Measurements from ENCODE around the gene CACNA1C.

CACNA1C gene

GRCh38 chr12:2691345-2692071, 638.7 kb downstream of the CACNA1C start:
- Histone ChIP-seq H3K9ac (ENCODE audit: low read length in 5 of 5) (no peak overlapping the region), H3K27ac (ENCODE audit: low read depth, low read length) (no peak overlapping the region), H3K4me3 (ENCODE audit: low read depth in 1 of 5, low read length in 5 of 5) (peak overlapping the region in 4 of 5 donors; percentile 30 to 58 (median 44))

GRCh38 chr12:2692080-2692479, 639.3 kb downstream of the CACNA1C start:
- H3K9ac ChIP-seq (ENCODE audit: low read length in 5 of 5) = no peak overlapping the region
- peaks cover 0 to 14% (median 13%) of the 10 kb centered on the region in 5 donors for H3K4me1 ChIP-seq (ENCODE audit: control insufficient read depth in 5 of 5, insufficient read depth in 5 of 5, low read length in 5 of 5)
- H3K9me3 ChIP-seq (ENCODE audit: control insufficient read depth in 5 of 5, low read length in 5 of 5) = no peaks in the 10 kb centered on the region
- H3K4me3 ChIP-seq (ENCODE audit: low read depth in 1 of 5, low read length in 5 of 5) = peak overlapping the region in 3 of 5 donors; percentile 39 to 58 (median 48)
- H3K36me3 ChIP-seq (ENCODE audit: control insufficient read depth in 5 of 5, insufficient read depth in 5 of 5, low read length in 5 of 5) = no peaks in the 10 kb centered on the region
- no peak overlapping the region for H3K27ac ChIP-seq (ENCODE audit: low read depth, low read length)
- H3K27me3 ChIP-seq (ENCODE audit: control insufficient read depth in 5 of 5, insufficient read depth in 4 of 5, low read length in 5 of 5) = peaks cover 4 to 31% (median 21%) of the 10 kb centered on the region in 5 donors

More at GRCh38 chr12:2691345-2692071, 638.7 kb downstream of the CACNA1C start:
- H3K9me3 ChIP-seq (ENCODE audit: control insufficient read depth in 5 of 5, low read length in 5 of 5) = no peaks in the 10 kb centered on the region
- peaks cover 0 to 14% (median 13%) of the 10 kb centered on the region in 5 donors for H3K4me1 ChIP-seq (ENCODE audit: control insufficient read depth in 5 of 5, insufficient read depth in 5 of 5, low read length in 5 of 5)
- no peaks in the 10 kb centered on the region for H3K36me3 ChIP-seq (ENCODE audit: control insufficient read depth in 5 of 5, insufficient read depth in 5 of 5, low read length in 5 of 5)
- H3K27me3 ChIP-seq (ENCODE audit: control insufficient read depth in 5 of 5, insufficient read depth in 4 of 5, low read length in 5 of 5) = peaks cover 4 to 31% (median 21%) of the 10 kb centered on the region in 5 donors

GRCh38 chr12:2693244-2693860, 640.6 kb downstream of the CACNA1C start:
- Histone ChIP-seq H3K9me3 (ENCODE audit: control insufficient read depth in 5 of 5, low read length in 5 of 5) (no peaks in the 10 kb centered on the region), H3K9ac (ENCODE audit: low read length in 5 of 5) (no peak overlapping the region), H3K27me3 (ENCODE audit: control insufficient read depth in 5 of 5, insufficient read depth in 4 of 5, low read length in 5 of 5) (peaks cover 4 to 31% (median 21%) of the 10 kb centered on the region in 5 donors), H3K4me1 (ENCODE audit: control insufficient read depth in 5 of 5, insufficient read depth in 5 of 5, low read length in 5 of 5) (peaks cover 0 to 14% (median 13%) of the 10 kb centered on the region in 5 donors), H3K4me3 (ENCODE audit: low read depth in 1 of 5, low read length in 5 of 5) (no peak overlapping the region), H3K27ac (ENCODE audit: low read depth, low read length) (no peak overlapping the region), H3K36me3 (ENCODE audit: control insufficient read depth in 5 of 5, insufficient read depth in 5 of 5, low read length in 5 of 5) (no peaks in the 10 kb centered on the region)

GRCh38 chr12:2693980-2694610, 641.3 kb downstream of the CACNA1C start:
- Histone ChIP-seq H3K27ac (ENCODE audit: low read depth, low read length) (no peak overlapping the region), H3K27me3 (ENCODE audit: control insufficient read depth in 5 of 5, insufficient read depth in 4 of 5, low read length in 5 of 5) (peaks cover 4 to 31% (median 21%) of the 10 kb centered on the region in 5 donors), H3K9ac (ENCODE audit: low read length in 5 of 5) (no peak overlapping the region), H3K4me3 (ENCODE audit: low read depth in 1 of 5, low read length in 5 of 5) (no peak overlapping the region), H3K9me3 (ENCODE audit: control insufficient read depth in 5 of 5, low read length in 5 of 5) (no peaks in the 10 kb centered on the region), H3K4me1 (ENCODE audit: control insufficient read depth in 5 of 5, insufficient read depth in 5 of 5, low read length in 5 of 5) (peaks cover 0 to 14% (median 13%) of the 10 kb centered on the region in 5 donors), H3K36me3 (ENCODE audit: control insufficient read depth in 5 of 5, insufficient read depth in 5 of 5, low read length in 5 of 5) (no peaks in the 10 kb centered on the region)

- H3K9ac ChIP-seq (ENCODE audit: low read length in 5 of 5) = no peak overlapping the region
- no peak overlapping the region for H3K4me3 ChIP-seq (ENCODE audit: low read depth in 1 of 5, low read length in 5 of 5)
- H3K9me3 ChIP-seq (ENCODE audit: control insufficient read depth in 5 of 5, low read length in 5 of 5) = no peaks in the 10 kb centered on the region
- H3K27ac ChIP-seq (ENCODE audit: low read depth, low read length) = no peak overlapping the region
- no peaks in the 10 kb centered on the region for H3K36me3 ChIP-seq (ENCODE audit: control insufficient read depth in 5 of 5, insufficient read depth in 5 of 5, low read length in 5 of 5)
- peaks cover 0 to 22% (median 13%) of the 10 kb centered on the region in 5 donors for H3K27me3 ChIP-seq (ENCODE audit: control insufficient read depth in 5 of 5, insufficient read depth in 4 of 5, low read length in 5 of 5)
- peaks cover 0 to 9% (median 7%) of the 10 kb centered on the region in 5 donors for H3K4me1 ChIP-seq (ENCODE audit: control insufficient read depth in 5 of 5, insufficient read depth in 5 of 5, low read length in 5 of 5)
Measured at GRCh38 chr12:2696136-2696535, 643.3 kb downstream of the CACNA1C start.

- H3K4me3 ChIP-seq (ENCODE audit: low read depth in 1 of 5, low read length in 5 of 5) = no peak overlapping the region
- no peaks in the 10 kb centered on the region for H3K36me3 ChIP-seq (ENCODE audit: control insufficient read depth in 5 of 5, insufficient read depth in 5 of 5, low read length in 5 of 5)
- no peak overlapping the region for H3K9ac ChIP-seq (ENCODE audit: low read length in 5 of 5)
- H3K27ac ChIP-seq (ENCODE audit: low read depth, low read length) = no peak overlapping the region
- no peaks in the 10 kb centered on the region for H3K4me1 ChIP-seq (ENCODE audit: control insufficient read depth in 5 of 5, insufficient read depth in 5 of 5, low read length in 5 of 5)
- H3K9me3 ChIP-seq (ENCODE audit: control insufficient read depth in 5 of 5, low read length in 5 of 5) = no peaks in the 10 kb centered on the region
- H3K27me3 ChIP-seq (ENCODE audit: control insufficient read depth in 5 of 5, insufficient read depth in 4 of 5, low read length in 5 of 5) = peaks cover 0 to 14% (median 6%) of the 10 kb centered on the region in 5 donors
Measured at GRCh38 chr12:2697057-2697800, 644.4 kb downstream of the CACNA1C start.

GRCh38 chr12:2698566-2698965, 645.8 kb downstream of the CACNA1C start:
- Histone ChIP-seq H3K27me3 (ENCODE audit: control insufficient read depth in 5 of 5, insufficient read depth in 4 of 5, low read length in 5 of 5) (peaks cover 0 to 12% (median 4%) of the 10 kb centered on the region in 5 donors), H3K36me3 (ENCODE audit: control insufficient read depth in 5 of 5, insufficient read depth in 5 of 5, low read length in 5 of 5) (no peaks in the 10 kb centered on the region), H3K4me3 (ENCODE audit: low read depth in 1 of 5, low read length in 5 of 5) (no peak overlapping the region), H3K27ac (ENCODE audit: low read depth, low read length) (no peak overlapping the region), H3K9me3 (ENCODE audit: control insufficient read depth in 5 of 5, low read length in 5 of 5) (no peaks in the 10 kb centered on the region), H3K9ac (ENCODE audit: low read length in 5 of 5) (no peak overlapping the region), H3K4me1 (ENCODE audit: control insufficient read depth in 5 of 5, insufficient read depth in 5 of 5, low read length in 5 of 5) (no peaks in the 10 kb centered on the region)

- Histone ChIP-seq H3K9me3 (ENCODE audit: control insufficient read depth in 5 of 5, low read length in 5 of 5) (peaks cover 0 to 30% (median 18%) of the 10 kb centered on the region in 5 donors), H3K27me3 (ENCODE audit: control insufficient read depth in 5 of 5, insufficient read depth in 4 of 5, low read length in 5 of 5) (no peaks in the 10 kb centered on the region), H3K4me1 (ENCODE audit: control insufficient read depth in 5 of 5, insufficient read depth in 5 of 5, low read length in 5 of 5) (no peaks in the 10 kb centered on the region), H3K36me3 (ENCODE audit: control insufficient read depth in 5 of 5, insufficient read depth in 5 of 5, low read length in 5 of 5) (no peaks in the 10 kb centered on the region), H3K27ac (ENCODE audit: low read depth, low read length) (no peak overlapping the region), H3K4me3 (ENCODE audit: low read depth in 1 of 5, low read length in 5 of 5) (no peak overlapping the region), H3K9ac (ENCODE audit: low read length in 5 of 5) (no peak overlapping the region)
Measured at GRCh38 chr12:2710701-2711100, 657.9 kb downstream of the CACNA1C start.

- Histone ChIP-seq H3K9me3 (ENCODE audit: control insufficient read depth in 5 of 5, low read length in 5 of 5) (no peaks in the 10 kb centered on the region), H3K4me3 (ENCODE audit: low read depth in 1 of 5, low read length in 5 of 5) (no peak overlapping the region), H3K36me3 (ENCODE audit: control insufficient read depth in 5 of 5, insufficient read depth in 5 of 5, low read length in 5 of 5) (no peaks in the 10 kb centered on the region), H3K27me3 (ENCODE audit: control insufficient read depth in 5 of 5, insufficient read depth in 4 of 5, low read length in 5 of 5) (peaks cover 0 to 4% (median 2%) of the 10 kb centered on the region in 5 donors), H3K27ac (ENCODE audit: low read depth, low read length) (no peak overlapping the region), H3K9ac (ENCODE audit: low read length in 5 of 5) (no peak overlapping the region), H3K4me1 (ENCODE audit: control insufficient read depth in 5 of 5, insufficient read depth in 5 of 5, low read length in 5 of 5) (no peaks in the 10 kb centered on the region)
Measured at GRCh38 chr12:2719392-2719791, 666.6 kb downstream of the CACNA1C start.
